Suppressor macrophage treated with lipopolysaccharide for 4 hours (primary cell): ENCODE measurements around the gene ADNP.

Source experiments
- DNase-seq: peaks from one replicate; pipeline ENCODE4 v3.0.0-alpha.2; 2020

ADNP gene

DNA sequence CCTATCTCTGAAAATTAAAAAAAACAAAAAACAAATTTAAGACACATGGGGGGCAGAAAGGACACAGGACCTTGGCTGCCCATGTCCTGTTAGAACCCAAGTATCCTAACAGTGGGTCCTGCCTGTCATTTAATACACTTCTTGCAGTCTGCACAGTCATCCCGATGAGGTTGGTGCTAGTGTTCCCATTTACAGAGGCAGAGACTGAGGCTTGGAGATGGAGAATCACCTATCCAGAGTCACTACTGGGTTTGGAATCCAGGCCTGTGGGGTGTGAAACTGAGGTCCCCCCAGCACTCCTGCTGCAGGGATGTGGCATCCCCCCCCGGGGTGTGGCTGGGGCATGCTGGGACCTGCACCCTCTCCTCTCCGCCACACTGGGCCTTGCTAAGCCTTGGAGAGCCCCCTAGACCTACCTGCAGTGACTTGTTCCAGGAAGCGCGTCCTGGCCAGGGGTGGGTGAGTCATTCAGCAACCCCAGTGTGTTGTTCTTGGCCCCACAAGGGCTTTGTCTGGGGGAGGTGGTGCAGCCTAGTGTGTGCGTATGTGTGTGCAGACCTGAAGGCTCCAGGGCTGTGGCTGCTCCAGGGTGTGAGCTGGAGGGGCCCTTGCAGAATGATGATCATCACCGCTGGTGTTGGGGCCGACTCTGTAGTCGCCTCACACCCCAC is 86.7 kb downstream of the ADNP start:
- DNase-seq = no peak

DNA sequence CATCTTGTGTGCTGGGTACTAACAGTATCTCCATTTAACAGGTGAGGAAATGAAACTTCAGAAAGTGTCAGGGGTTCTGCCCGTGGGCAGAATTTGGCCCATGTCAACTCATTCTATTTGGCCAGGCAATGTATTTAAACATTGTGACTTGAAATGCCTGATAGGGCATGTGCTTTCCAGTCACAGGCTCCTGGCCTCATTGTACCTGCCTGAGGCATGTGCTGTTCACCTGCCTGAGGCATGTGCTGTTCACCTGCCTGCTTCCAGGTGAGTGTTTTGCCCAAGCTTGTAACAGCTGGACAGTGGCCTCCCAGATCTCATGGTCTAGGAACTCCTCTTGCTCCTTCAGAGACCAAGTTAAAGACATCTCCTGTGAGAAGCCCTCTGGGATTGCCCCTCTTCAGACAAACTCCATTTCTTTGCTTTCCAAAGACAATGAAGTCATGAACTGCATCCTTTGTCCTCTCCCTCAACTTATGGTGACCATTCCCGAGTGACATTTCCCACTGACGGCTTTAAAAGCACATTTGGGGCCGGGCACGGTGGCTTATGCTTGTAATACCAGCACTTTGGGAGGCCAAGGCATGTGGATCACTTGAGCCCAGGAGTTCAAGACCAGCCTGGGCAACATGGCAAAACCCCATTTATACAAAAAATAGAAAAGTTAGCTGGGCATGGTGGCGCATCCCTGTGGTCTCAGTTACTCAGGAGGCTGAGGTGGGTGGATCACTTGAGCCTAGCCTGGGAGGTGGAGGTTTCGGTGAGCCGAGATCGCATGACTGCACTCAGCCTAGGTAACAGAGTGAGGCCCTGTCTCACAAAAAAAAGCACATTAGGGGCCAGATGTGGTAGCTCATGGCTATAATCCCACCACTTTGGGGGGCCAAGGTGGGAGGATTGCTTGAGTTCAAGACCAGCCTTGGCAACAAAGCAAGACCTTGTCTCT is 87.6 kb downstream of the ADNP start:
- DNase-seq = no peak

- no peak for DNase-seq
Measured at GRCh38 chr20:50842821-50843220, 88.4 kb downstream of the ADNP start.
